ENCODE data around the gene PRKCA.
"Not testable (repeated sequence)": the region's sequence is repeated elsewhere in the genome, so short reads cannot be mapped to it uniquely, and the experiment has no call there.

PRKCA gene

GRCh38 chr17:66331038-66331816 is 28.8 kb downstream of the PRKCA start:
- no peak for DNase-seq

DNA sequence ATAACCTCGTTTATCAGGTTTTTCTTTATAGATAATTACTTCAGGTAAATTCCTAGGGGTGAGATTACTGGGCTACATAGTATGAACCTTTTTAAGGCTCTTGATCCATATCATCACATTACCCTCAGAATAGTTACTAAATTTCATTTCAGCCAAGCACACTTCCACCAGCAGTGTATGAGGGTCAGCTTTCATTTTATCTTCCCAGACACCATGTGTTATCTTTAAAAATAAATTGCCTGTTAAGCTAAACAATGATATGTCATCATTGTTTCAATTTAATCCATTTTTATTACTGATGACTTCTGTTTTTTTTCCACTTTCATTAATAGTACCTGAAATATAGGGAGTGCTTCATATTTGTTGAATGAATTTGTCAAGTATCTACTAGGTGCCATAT is 33.4 kb downstream of the PRKCA start:
- no peak for DNase-seq

DNA sequence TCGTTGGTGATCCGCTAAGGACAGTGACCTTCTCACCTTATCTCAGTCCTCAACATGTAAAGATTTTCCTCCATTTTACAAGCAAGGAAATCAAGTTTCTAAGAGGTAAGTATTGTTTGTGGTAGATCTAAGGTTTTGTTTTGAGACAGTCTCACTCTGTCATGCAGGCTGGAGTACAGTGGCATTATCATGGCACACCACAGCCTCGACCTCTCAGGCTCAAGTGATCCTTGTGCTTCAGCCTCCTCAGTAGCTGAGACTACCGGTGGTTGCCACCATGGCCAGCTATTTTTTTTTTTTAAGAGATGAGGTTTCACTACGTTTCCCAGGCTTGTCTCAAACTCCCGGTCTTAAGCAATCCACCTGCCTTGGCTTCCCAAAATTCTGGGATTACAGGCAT is 34.9 kb downstream of the PRKCA start:
- DNase-seq: no peak

DNA sequence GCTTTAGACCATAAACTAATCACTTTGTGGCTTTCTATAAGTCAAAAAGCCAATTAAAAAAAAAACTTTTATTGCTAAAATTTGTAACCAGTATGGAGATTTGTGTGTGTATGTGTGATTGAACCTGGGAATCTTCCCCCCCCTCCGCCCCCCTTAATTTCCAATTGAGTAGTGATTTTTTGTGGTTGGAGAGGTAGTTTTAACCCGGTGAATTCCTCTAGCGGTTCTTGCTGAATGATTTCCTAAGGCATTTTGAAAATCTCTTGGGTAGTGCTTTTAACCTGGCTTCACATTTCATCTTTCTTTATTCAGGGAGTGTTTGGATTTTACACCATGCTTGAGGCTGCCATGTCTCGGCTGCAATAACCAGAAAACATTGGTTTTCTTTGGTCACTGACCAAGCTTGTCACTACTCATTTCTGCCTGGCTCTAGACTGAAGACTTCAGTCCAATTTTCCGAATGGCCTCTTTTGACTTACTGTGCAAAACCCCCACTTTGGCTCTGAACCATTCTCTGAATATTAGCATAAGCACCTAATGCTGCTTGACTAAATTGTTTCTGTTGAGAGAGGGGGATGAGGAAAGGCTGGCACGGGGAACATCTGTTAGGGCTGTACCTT is 35.6 kb downstream of the PRKCA start:
- DNase-seq: peak; percentile 31

- DNase-seq: no peak
These were observed 36.5 kb downstream of the PRKCA start for GRCh38 chr17:66338937-66339336.

DNA sequence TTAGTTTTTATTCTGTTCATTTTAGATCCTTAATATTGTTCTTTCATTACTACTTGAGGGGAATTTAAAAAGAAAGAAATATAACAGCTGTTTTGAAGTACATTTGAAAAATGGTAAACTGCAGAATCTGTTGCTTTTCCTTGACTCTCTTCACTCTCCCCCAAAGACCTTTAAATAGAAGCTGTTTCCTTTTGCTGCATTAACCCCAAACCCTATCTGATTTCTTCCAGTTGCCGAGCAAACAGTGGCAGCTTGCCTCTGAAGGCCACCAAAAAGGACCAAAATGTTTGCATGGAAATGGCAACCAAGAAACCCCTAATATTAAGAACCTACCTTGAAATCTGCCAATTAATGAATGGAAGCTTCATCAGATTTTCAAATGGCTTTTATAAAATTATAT is 37.1 kb downstream of the PRKCA start:
- no peak for DNase-seq

GRCh38 chr17:66340720-66341119 is 38.3 kb downstream of the PRKCA start:
- DNase-seq: no peak

- no peak for DNase-seq
These were observed 39.0 kb downstream of the PRKCA start for GRCh38 chr17:66341462-66341861.

DNA sequence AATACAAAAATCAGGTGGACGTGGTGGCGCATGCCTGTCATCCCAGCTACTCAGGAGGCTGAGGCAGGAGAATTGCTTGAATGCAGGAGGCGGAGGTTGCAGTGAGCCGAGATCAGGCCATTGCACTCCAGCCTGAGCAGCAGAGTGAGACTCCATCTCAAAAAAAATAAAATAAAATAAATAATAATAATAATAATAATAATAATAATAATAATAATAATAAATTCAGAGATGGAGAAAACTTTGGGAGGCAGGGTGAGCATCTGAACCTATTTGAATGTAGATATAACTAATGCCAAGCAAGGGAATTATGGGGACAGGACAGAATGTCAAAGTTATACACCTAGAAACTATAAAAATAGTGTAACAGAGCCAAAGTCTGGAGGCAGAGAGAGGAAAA is 39.9 kb downstream of the PRKCA start:
- DNase-seq: not testable (repeated sequence)

DNA sequence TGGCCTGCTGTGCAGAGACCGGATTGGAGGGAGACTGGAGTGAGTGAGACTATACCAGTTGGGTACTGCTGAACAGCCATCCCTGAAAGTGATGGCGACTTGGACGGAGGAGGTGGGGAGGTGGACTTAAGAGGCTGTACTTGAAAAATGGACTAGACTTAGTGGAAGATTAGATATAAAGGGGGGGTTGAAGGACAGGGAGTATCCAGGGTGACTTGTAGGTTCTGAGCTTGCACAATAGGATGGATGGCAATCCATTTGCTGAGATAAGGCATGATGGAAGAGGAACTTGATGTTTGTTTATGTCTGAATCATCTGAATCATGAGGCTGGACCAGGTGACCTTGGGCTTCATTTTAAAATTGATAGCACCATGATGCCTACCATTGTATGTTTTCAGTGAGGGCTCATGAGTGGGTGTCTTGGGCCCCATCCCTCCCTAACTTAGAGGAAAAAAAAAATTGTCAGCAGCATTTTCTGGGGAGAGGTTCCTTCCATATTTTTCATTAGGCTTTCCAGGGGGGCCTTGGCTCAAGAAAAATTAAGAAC is 41.2 kb downstream of the PRKCA start:
- DNase-seq: no peak

GRCh38 chr17:66344473-66344872 is 42.1 kb downstream of the PRKCA start:
- no peak for DNase-seq

DNA sequence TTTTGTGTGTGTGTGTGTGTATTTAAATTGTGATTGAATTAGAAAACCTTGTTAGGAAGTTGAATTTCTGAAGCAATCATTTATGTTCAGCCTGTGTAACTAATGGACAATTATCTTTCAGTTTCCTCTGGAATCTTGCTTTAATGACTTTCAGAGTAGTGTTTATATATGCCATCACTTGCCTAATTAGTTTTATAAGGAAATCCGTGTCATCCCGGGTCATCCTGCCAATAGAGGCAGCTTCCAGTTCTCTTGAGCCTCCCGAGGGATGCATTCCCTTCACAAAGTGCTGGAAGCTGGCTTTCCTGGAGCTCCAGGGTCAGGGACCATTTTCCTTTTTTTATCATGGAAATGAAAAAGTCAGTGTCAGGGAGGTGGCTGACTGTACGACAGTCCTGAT is 42.9 kb downstream of the PRKCA start:
- DNase-seq: no peak

- not testable (repeated sequence) for DNase-seq
These were observed 43.7 kb downstream of the PRKCA start for GRCh38 chr17:66345949-66346638.

DNA sequence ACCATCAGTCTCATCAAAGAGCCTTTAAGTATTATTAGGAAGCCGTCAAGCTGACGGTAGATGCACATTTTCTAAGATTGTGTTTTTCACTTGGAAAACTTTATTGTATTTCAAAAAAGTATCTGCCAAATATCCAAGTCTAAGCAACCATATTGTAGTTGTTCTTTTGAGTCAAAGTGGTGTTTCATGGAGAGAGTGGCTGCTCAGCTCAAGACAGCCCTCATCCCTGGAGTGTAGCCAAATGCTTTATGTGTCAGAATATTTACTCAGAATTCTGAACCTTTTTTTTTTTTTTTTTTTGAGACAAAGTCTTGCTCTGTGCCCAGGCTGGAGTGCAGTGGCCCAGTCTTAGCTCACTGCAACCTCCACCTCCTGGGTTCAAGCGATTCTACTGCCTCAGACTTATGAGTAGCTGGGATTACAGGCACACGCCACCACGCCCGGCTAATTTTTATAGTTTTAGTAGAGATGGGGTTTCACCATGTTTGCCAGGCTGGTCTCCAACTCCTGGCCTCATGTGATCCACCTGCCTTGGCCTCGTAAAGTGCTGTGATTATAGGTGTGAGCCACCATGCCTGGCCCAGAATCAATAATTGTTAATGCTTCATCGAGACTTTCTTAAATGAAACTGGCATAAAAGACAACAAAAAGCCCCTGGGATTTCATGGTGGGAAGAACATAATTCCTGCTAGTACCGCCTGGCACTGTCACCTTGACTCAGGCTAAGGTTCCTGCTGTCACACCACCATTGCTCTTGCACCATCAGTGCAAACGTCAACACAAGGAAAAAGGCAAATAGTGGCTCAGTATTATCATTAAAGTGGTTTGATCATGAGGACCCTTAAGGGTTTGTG is 45.5 kb downstream of the PRKCA start:
- peak; percentile 37 for DNase-seq

GRCh38 chr17:66348584-66349165 is 46.3 kb downstream of the PRKCA start:
- DNase-seq: peak; percentile 37

DNA sequence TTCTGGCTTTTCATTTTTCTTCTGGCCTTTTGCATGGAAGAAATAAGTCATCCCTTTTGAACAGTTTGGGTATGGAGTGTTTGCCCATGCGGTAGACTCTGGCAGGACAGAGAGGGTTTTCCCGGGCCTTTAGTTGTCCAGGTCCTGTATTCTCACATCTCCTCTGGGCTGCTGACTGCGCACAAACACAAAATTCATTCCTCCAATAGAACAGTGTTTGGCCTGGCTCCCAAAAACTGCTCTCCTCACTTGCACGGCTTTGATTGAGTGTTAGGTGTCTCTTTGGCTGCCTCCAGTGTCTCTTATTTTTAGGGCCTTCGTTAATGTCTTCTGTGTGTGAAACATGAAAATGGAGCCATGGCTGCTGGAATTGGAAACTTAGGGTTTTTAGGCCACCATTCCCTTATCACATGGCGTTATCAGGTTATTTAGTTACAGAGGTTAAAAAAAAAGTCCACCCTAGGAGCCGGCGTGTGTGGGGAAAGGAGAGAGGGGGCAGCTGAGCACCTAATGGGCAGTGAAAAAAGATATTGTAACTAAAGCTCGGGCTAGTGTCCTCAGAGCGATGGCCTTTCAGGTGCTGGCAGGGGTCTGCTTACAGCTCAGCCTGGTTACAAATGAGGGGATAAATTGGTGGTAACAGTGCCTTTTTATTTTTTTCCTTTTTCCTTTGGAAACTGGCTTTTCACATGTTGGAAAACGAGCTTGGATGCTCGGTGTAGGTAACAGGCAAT is 47.3 kb downstream of the PRKCA start:
- DNase-seq: no peak

DNA sequence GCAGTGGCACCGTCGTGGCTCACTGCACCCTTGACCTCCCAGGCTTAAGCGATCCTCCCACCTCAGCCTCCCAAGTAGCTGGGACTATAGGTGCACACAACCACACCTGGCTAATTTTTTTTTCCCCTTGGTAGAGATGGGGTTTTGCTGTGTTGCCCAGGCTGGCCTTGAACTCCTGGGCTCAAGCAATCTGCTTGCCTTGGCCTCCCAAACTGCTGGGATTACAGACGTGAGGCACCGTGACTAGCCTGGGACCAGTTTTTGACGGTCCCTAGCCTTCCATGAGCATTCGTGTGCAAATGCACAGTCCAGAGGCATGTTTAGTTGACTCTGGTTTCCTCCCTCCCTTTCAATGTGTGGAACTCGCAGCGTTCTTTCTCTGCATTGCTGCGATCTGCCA is 48.2 kb downstream of the PRKCA start:
- not testable (repeated sequence) for DNase-seq

DNA sequence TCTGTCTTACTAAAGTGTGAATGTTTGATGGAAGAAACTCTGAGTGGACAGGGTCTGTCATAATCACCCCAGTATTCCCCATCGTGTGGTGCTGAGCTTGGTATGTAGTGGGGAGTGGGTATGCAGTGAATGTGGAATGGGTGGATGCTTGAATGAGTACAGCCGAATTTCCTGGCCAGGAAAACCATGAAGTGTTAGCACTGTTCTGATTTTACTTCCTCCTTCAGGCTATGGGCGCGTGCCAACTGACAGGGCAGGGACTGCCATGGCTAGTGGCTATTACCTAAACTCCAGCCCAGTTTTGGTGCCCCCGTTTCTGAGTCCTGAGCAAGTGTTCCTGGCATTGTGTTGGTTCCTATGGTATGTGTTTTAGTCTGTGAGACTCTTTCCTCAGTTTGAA is 48.6 kb downstream of the PRKCA start:
- DNase-seq: no peak

- DNase-seq: no peak
These were observed 49.3 kb downstream of the PRKCA start for GRCh38 chr17:66351701-66352100.

DNA sequence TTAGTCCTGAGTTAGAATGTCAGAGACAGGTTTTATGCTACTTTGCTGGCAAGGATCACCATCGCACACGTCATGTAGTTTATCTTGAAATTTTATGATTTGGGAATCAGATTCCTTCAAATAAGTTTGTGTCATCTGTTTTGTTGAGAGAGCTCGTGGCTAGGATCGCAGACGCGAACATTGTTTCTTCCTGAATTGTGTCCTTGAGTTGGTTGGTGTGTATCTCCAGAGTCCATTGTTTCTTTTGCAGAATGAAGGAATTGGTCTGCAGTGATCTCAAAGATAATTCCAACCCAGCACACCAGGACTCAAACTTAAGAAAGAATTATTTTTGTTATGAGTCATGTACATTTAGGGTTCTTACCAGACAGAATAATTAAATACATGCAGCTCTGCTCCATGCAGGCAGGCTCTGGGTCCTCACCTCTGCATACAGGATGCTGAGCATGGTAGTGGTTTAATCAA is 51.6 kb downstream of the PRKCA start:
- no peak for DNase-seq

DNA sequence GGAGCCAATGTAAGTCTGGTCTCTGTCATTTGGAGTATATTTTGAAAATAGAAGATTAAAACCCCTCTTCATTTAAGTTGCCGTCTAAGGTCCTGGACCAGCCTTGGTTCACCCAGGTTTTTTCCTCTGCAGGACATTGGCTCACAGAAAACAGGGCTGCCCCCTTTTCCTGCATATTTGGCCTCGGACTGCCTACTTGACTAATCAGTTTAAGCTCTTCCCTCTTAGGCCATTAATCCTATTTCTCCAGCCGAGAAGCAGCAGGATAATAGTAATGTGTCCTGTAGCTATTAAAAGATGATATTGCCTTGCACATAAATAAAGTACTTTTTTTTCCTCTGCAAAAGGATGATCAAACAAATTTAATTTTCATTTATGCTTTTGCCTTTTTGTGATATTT is 52.1 kb downstream of the PRKCA start:
- no peak for DNase-seq

DNA sequence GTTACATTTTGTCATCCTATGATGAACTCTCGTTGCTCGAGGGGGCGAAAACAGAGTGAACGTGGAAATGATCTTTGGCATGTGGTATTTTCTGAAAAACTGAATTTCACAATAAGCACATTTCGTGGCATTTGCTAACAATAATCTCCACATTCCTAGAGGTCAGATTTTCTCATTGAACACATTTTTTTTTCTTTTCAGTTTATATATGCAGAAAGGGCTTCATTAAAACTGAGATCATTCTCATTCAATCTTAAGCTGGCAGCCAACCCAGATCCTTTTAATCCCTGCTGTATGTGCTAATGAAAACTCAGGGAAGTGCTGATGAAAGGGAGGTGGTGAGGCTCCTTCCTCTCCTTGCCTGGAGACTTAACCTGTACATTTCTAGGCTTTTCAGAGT is 52.6 kb downstream of the PRKCA start:
- DNase-seq: no peak
